Spleen (tissue), 11 donors: ENCODE data around the gene ADCY10. TPM values are rescaled to one million over a fixed set of nuclear protein-coding genes. Genes with fewer than 3 reads are reported as not detected.
"Not testable (repeated sequence)": the region's sequence is repeated elsewhere in the genome, so short reads cannot be mapped to it uniquely, and the experiment has no call there.

ENCODE experiments used
- DNase-seq: peaks from one replicate; pipeline ENCODE4 v3.0.0-alpha.2; 2020
- H3K27ac ChIP-seq, 8 donors: fragments of 200-600 bp; sonication (generic) in 7 of 8; 1 replicate in 4 of 8; 2 replicates in 4 of 8; pipeline versions ENCODE4 v1.5.0 to v1.8.0; 2016 to 2021; ENCODE audit warnings: inconsistent platforms in 4 of 8, mild to moderate bottlenecking in 4 of 8, moderate library complexity in 1 of 8
- H3K27me3 ChIP-seq, 7 donors: fragments of 200-600 bp; sonication (generic) in 6 of 7; replicated peaks in 1 of 7; 1 replicate in 4 of 7; 2 replicates in 3 of 7; pipeline versions ENCODE4 v1.5.0 to v1.8.0; 2016 to 2021; ENCODE audit warnings: inconsistent platforms in 3 of 7, mild to moderate bottlenecking in 1 of 7
- H3K36me3 ChIP-seq, 6 donors: fragments of 200-600 bp; sonication (generic) in 5 of 6; 1 replicate in 4 of 6; 2 replicates in 2 of 6; pipeline versions ENCODE4 v1.5.0 to v1.8.0; 2016 to 2021; ENCODE audit warnings: inconsistent platforms in 2 of 6
- H3K4me1 ChIP-seq, 6 donors: fragments of 200-600 bp; sonication (generic) in 5 of 6; 1 replicate in 3 of 6; 2 replicates in 3 of 6; pipeline versions ENCODE4 v1.5.0 to v1.8.0; 2016 to 2021; ENCODE audit warnings: inconsistent platforms in 3 of 6
- H3K4me3 ChIP-seq, 8 donors: fragments of 200-600 bp; sonication (generic) in 7 of 8; 1 replicate in 4 of 8; 2 replicates in 4 of 8; pipeline versions ENCODE4 v1.5.0 to v1.8.0; 2016 to 2021; ENCODE audit warnings: inconsistent platforms in 4 of 8, mild to moderate bottlenecking in 4 of 8, moderate library complexity in 2 of 8
- H3K9me3 ChIP-seq, 8 donors: fragments of 200-600 bp; sonication (generic) in 7 of 8; 1 replicate in 4 of 8; 2 replicates in 4 of 8; pipeline versions ENCODE4 v1.5.0 to v1.8.0; 2016 to 2021; ENCODE audit warnings: inconsistent platforms in 4 of 8
- POLR2A ChIP-seq, 3 donors: fragments of 450-650 bp; IDR thresholded peaks; one replicate each; pipeline ENCODE4 v1.5.1; 2017; ENCODE audit warnings: antibody characterized with exemption in 3 of 3, mild to moderate bottlenecking in 1 of 3
- POLR2AphosphoS5 ChIP-seq, 3 donors: sonication (generic); formaldehyde crosslinking; IDR thresholded peaks; one replicate each; pipeline ENCODE4 v1.5.1; 2017; ENCODE audit warnings: antibody characterized with exemption in 3 of 3
- WGBS, 5 donors: extraction: QIAGEN DNeasy Blood & Tissue Kit in 3 of 5; methylation state at CpG; one replicate each; pipeline versions ENCODE4 v1.1.5 to v1.1.7; 2013 to 2018; 5-methylcytosine and 5-hydroxymethylcytosine counted together
- intact Hi-C: fragments of 100-400 bp; cut with DNase I; formaldehyde crosslinking; loops from one replicate; pipeline ENCODE4 v1.15.0; 2023; ENCODE audit warnings: low total_unique reads
- polyA plus RNA-seq, 3 donors: library from polyadenylated mRNA; stranded (reverse); fragments of 200-250 nt; gene quantifications; one replicate each; pipeline ENCODE4 v1.2.1, GENCODE V29; 2013
- total RNA-seq, 7 donors: library from RNA; depleted of rRNA in 3 of 7; stranded (reverse); fragments of >200 nt in 3 of 7; fragmentation: NEBNext Ultra II Directional in 4 of 7; extraction: Animal tissue kit (Norgen Biotek cat#: 25700) in 4 of 7; gene quantifications; one replicate each; pipeline versions ENCODE4 v1.1.0 to v1.2.1, GENCODE V29; 2016 to 2021
- TF ChIP-seq, protein P1 (sequence below), 11 experiments: fragments of 200-600 bp in 7 of 11; fragments of 450-650 bp in 4 of 11; sonication (generic) in 4 of 11; IDR thresholded peaks in 8 of 11; conservative IDR thresholded peaks in 3 of 11; 1 replicate in 7 of 11; 2 replicates in 4 of 11; pipeline versions ENCODE4 v1.4.0 to v1.8.0; 2016 to 2021; ENCODE audit warnings: antibody characterized with exemption in 11 of 11, inconsistent platforms in 4 of 11, mild to moderate bottlenecking in 1 of 11
- donor health status: healthy with polysubstance abuse.
- donor health status: DM: no; HTN: no; CAD: no; lungs with moderate emphysema.
- donor health status: DM: no; HTN: no; CAD: no.
- donor health status: Bipolar disorder and iron deficiency.
- donor health status: healthy.
- donor health status: DM: no; HTN: no; CAD: no.
- donor health status: DM: yes; HTN: yes; CAD: no.

The ADCY10 gene
- total and polyA plus RNA-seq, 10 donors, result 0.04 to 0.40 (median 0.16) TPM; not detected in 4

DNA sequence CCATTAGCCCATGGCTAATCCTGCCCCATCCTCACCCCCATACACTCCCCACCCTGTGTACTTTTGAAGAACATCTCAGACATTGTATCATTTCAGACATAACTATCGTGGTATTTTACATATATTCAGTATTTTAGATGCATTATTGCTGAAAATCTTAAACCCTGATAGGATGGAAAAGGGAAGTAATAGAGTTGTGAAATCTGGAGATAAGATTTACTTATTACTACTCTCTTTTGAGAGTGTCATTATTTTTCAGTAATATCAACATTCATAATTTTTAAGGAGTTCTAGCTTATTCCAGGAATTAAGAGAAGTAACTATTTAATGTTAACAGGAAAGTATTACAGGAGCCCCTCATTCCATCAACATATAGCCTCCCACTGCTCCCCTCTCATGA lies 34.4 kb downstream of the ADCY10 start:
- Histone ChIP-seq H3K27ac (no peak overlapping the region), H3K4me3 (no peak overlapping the region), H3K9me3 (no peaks in the 10 kb centered on the region), H3K27me3 (no peaks in the 10 kb centered on the region), H3K36me3 (no peaks in the 10 kb centered on the region), H3K4me1 (no peaks in the 10 kb centered on the region)
- intact Hi-C loops, result no loop called here
- TF ChIP-seq POLR2A (IDR thresholded peaks at IDR 0.05), result no peak
- TF ChIP-seq POLR2AphosphoS5 (IDR thresholded peaks at IDR 0.05), result no peak
- TF ChIP-seq, protein P1, sequence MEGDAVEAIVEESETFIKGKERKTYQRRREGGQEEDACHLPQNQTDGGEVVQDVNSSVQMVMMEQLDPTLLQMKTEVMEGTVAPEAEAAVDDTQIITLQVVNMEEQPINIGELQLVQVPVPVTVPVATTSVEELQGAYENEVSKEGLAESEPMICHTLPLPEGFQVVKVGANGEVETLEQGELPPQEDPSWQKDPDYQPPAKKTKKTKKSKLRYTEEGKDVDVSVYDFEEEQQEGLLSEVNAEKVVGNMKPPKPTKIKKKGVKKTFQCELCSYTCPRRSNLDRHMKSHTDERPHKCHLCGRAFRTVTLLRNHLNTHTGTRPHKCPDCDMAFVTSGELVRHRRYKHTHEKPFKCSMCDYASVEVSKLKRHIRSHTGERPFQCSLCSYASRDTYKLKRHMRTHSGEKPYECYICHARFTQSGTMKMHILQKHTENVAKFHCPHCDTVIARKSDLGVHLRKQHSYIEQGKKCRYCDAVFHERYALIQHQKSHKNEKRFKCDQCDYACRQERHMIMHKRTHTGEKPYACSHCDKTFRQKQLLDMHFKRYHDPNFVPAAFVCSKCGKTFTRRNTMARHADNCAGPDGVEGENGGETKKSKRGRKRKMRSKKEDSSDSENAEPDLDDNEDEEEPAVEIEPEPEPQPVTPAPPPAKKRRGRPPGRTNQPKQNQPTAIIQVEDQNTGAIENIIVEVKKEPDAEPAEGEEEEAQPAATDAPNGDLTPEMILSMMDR (IDR thresholded peaks at IDR 0.05 in 8 of 11, conservative IDR thresholded peaks at IDR 0.05 in 3 of 11), result no peak
- DNase-seq, result no peak
- WGBS, 5 donors, result 32 to 63% (median 45%) methylated on average over 1 of the region's 1 CpG

DNA sequence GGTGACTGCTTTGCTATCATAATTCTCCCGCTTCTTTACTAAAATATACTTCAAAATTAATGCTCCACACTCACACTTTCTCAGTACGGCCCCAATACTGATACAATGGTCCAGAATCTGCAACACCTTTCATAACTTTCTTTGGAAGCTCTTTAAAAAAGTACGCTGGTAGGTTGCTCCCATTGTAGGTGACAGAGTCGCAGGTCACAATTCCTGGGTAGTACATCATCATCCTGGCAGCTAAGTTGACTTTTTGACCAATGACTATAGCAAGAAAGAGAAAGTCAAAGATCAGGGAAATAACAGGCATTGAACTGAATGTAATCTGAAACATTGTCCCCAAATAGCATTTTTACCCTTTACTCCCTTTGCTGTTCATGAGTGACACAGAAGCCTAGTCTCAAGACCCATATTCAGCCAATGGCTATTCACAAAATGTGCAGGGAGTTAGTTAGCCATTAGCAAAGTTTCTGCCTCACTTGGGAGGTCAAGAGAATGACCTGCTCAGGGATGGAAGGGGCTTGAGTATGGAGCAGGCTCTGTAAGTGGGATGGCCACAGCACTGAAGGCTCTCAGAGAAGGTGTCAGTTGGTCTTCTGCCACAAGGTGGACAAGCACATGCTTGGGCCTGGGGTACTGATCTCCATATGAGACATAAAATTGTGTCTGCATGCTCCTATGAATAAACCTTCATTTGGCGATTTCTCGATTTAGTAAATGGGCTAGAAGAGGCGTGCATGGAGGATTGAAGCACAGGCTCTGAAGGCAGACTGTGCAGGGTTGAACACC lies 35.4 kb downstream of the ADCY10 start:
- TF ChIP-seq, protein P1 (IDR thresholded peaks at IDR 0.05 in 8 of 11, conservative IDR thresholded peaks at IDR 0.05 in 3 of 11), result no peak
- intact Hi-C loops, result no loop called here
- Histone ChIP-seq H3K4me3 (no peak overlapping the region), H3K9me3 (no peaks in the 10 kb centered on the region), H3K27me3 (no peaks in the 10 kb centered on the region), H3K27ac (no peak overlapping the region), H3K4me1 (no peaks in the 10 kb centered on the region), H3K36me3 (no peaks in the 10 kb centered on the region)
- no peak for DNase-seq
- 91 to 99% (median 96%) methylated on average over 7 of the region's 7 CpGs for WGBS, 5 donors

DNA sequence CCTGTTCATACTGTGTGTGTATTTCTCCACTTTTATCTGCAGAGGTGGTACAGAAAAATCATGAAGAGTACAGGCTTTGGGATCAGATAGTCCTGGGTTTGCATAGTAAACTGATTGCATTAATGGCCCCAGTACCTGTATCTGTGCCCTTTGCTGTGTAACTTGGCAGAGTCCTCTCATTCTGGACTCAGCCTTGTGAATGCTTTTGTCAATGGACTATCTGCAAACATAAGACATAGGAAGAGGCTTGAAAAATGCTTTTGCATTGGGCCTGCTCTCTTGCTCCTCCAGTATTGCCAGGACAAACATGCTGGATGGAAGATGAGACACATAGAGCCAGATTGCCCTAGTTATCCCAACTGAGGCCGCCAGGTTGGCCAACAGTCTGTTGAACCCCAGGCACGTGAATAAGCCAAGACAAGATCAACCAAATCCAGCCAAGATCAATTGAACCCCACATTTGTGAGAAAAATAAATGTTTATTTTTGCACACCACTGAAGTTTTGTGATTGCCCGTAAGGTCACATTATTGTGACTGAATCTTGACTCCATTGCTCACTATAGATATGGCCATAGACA lies 37.2 kb downstream of the ADCY10 start:
- Histone ChIP-seq H3K27me3 (no peaks in the 10 kb centered on the region), H3K36me3 (no peaks in the 10 kb centered on the region), H3K27ac (no peak overlapping the region), H3K9me3 (no peaks in the 10 kb centered on the region), H3K4me1 (no peaks in the 10 kb centered on the region), H3K4me3 (no peak overlapping the region)
- intact Hi-C loops, result no loop called here
- WGBS, 5 donors, result 88 to 99% (median 94%) methylated on average over 3 of the region's 3 CpGs
- DNase-seq, result no peak
- no peak for TF ChIP-seq POLR2AphosphoS5 (IDR thresholded peaks at IDR 0.05)
- TF ChIP-seq, protein P1 (IDR thresholded peaks at IDR 0.05 in 8 of 11, conservative IDR thresholded peaks at IDR 0.05 in 3 of 11), result no peak
- TF ChIP-seq POLR2A (IDR thresholded peaks at IDR 0.05), result no peak

DNA sequence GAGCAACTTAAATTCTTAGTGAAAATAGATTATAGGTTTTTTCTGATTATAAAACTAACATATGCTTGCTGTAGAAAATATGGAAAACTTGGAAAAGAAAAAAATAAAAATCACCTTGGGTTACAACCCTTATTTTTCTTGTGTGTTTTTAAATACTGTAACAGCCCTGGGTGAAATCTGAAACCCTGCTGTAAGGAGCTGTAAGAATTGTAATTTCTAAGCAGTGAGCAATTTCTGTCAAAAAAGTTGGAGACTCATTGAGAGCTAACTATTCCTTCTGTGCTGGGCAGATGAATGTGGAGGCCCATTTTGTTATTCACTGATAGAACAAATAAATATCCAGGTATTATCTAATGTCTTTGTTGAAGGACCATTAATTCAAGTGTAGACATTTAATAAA lies 42.6 kb downstream of the ADCY10 start:
- Histone ChIP-seq H3K36me3 (no peaks in the 10 kb centered on the region), H3K4me3 (no peak overlapping the region), H3K27ac (no peak overlapping the region), H3K9me3 (no peaks in the 10 kb centered on the region), H3K4me1 (no peaks in the 10 kb centered on the region), H3K27me3 (no peaks in the 10 kb centered on the region)
- intact Hi-C loops, result no loop called here
- no peak for DNase-seq
- TF ChIP-seq POLR2A (IDR thresholded peaks at IDR 0.05), result no peak
- TF ChIP-seq POLR2AphosphoS5 (IDR thresholded peaks at IDR 0.05), result no peak
- TF ChIP-seq, protein P1 (IDR thresholded peaks at IDR 0.05 in 8 of 11, conservative IDR thresholded peaks at IDR 0.05 in 3 of 11), result no peak

DNA sequence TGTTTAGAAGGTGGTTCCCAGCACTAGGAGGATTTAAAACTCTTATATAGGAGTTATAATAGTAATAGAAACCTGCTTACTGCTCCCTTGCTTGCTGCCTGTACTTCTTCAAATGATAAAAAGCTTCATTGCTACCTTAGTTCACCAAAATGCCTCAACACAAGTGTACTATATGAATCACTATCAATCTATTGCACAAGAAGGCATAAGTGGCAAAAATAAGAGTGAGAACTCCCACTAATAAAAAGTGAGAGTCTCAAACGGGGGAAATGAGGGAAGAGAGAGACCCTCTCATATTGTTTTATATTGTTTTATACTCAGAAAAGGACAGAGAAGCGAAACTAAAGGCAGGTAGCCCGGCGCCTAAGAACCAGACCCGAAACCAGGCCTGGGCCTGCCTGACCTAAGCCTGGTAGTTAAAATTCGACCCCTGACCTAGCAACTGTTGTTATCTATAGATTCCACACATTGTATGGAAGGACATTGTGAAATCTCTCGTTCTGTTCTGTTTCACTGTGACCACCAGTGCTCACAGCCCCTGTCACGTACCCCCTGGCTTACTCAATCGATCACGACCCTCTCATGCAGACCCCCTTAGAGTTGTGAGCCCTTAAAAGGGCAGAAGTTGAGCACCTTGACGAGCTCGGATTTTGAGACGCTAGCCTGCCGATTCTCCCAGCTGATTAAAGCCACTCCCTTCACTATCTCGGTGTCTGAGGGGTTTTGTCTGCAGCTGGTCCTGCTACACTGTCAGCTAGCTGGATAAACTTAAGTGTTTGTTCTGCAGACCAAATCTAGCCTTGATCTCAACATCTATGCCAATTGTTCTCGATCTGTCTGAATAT lies 44.6 kb downstream of the ADCY10 start:
- DNase-seq, H3K27me3 ChIP-seq, H3K9me3 ChIP-seq, H3K4me3 ChIP-seq, H3K4me1 ChIP-seq, H3K36me3 ChIP-seq, H3K27ac ChIP-seq, intact Hi-C loops: not testable (repeated sequence)
- 69 to 78% (median 74%) methylated on average over 16 of the region's 16 CpGs for WGBS, 5 donors

DNA sequence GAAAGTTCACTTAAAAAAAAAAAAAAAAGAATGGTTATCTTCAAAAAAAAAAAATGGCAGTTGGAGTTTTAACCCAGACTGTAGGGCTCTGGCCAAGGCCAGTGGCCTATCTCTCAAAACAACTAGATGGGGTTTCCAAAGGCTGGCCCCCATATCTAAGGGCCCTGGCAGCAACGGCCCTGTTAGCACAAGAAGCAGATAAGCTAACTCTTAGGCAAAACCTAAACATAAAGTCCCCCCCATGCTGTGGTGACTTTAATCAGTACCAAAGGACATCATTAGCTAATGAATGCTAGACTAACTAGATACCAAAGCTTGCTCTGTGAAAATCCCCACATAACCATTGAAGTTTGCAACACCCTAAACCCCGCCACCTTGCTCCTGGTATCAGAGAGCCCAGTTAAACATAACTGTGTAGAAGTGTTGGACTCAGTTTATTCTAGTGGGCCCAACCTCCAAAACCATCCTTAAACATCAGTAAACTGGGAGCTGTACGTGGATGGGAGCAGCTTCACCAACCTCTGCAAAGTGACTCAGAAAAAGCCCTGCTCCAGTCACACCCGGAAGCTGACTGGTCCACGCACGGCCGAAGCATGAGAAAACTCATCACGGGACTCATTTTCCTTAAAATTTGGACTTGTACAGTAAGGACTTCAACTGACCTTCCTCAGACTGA lies 47.1 kb downstream of the ADCY10 start:
- H3K27ac ChIP-seq, DNase-seq, H3K4me1 ChIP-seq, H3K9me3 ChIP-seq, H3K4me3 ChIP-seq, intact Hi-C loops, H3K36me3 ChIP-seq, H3K27me3 ChIP-seq: not testable (repeated sequence)
- WGBS, 5 donors, result 91 to 95% (median 93%) methylated on average over 8 of the region's 8 CpGs
